ENCODE results near the gene GRHL1. TPM values are rescaled to one million over a fixed set of nuclear protein-coding genes. Genes with fewer than 3 reads are reported as not detected.
A peak's percentile ranks its signal among the peaks of the same experiment; 100 is the strongest.

The GRHL1 gene
- polyA plus RNA-seq, 3 donors from 2014 or later, result 0.52 to 1.9 (median 0.73) TPM

GRCh38 chr2:9983401-9984216 lies 32.1 kb downstream of the GRHL1 start:
- Mint-ChIP-seq H3K9me3 (no peaks in the 10 kb centered on the region), H3K36me3 (no peaks in the 10 kb centered on the region), H3K4me1 (peaks cover 4 to 16% of the 10 kb centered on the region in 2 donors), H3K4me3 (no peak overlapping the region), H3K27me3 (ENCODE audit: low read depth in 3 of 3) (peaks cover 0 to 3% (median 2%) of the 10 kb centered on the region in 3 donors), H3K27ac (no peak overlapping the region)
- peak in 1 of 3 donors; percentile 10 for DNase-seq

- no peak overlapping the region for H3K4me3 Mint-ChIP-seq
- H3K27ac Mint-ChIP-seq, result no peak overlapping the region
- peak; percentile 47 to 60 (median 60) for DNase-seq
- no peaks in the 10 kb centered on the region for H3K9me3 Mint-ChIP-seq
- no peaks in the 10 kb centered on the region for H3K36me3 Mint-ChIP-seq
- peaks cover 4 to 16% of the 10 kb centered on the region in 2 donors for H3K4me1 Mint-ChIP-seq
- H3K27me3 Mint-ChIP-seq (ENCODE audit: low read depth in 3 of 3), result peaks cover 0 to 3% (median 2%) of the 10 kb centered on the region in 3 donors
These were observed 32.8 kb downstream of the GRHL1 start for GRCh38 chr2:9984217-9984739.

- Mint-ChIP-seq H3K27ac (no peak overlapping the region), H3K4me3 (no peak overlapping the region), H3K4me1 (peaks cover 3 to 14% of the 10 kb centered on the region in 2 donors)
These were observed 33.5 kb downstream of the GRHL1 start for GRCh38 chr2:9984871-9985480.

GRCh38 chr2:9985531-9986328 lies 34.2 kb downstream of the GRHL1 start:
- DNase-seq, result no peak
- no peak overlapping the region for H3K4me3 Mint-ChIP-seq
- peaks cover 1 to 6% of the 10 kb centered on the region in 2 donors for H3K4me1 Mint-ChIP-seq
- no peak overlapping the region for H3K27ac Mint-ChIP-seq
- H3K9me3 Mint-ChIP-seq, result no peaks in the 10 kb centered on the region
- no peaks in the 10 kb centered on the region for H3K36me3 Mint-ChIP-seq
- H3K27me3 Mint-ChIP-seq (ENCODE audit: low read depth in 3 of 3), result peaks cover 0 to 2% (median 0%) of the 10 kb centered on the region in 3 donors

More at GRCh38 chr2:9984871-9985480, 33.5 kb downstream of the GRHL1 start:
- H3K36me3 Mint-ChIP-seq, result no peaks in the 10 kb centered on the region
- no peak for DNase-seq
- no peaks in the 10 kb centered on the region for H3K9me3 Mint-ChIP-seq
- H3K27me3 Mint-ChIP-seq (ENCODE audit: low read depth in 3 of 3), result peaks cover 0 to 3% (median 2%) of the 10 kb centered on the region in 3 donors

GRCh38 chr2:9988320-9988719 lies 36.8 kb downstream of the GRHL1 start:
- no peak overlapping the region for H3K4me3 Mint-ChIP-seq
- H3K36me3 Mint-ChIP-seq, result no peaks in the 10 kb centered on the region
- no peak for DNase-seq
- H3K9me3 Mint-ChIP-seq, result no peaks in the 10 kb centered on the region
- peaks cover 1 to 6% of the 10 kb centered on the region in 2 donors for H3K4me1 Mint-ChIP-seq
- no peaks in the 10 kb centered on the region for H3K27me3 Mint-ChIP-seq (ENCODE audit: low read depth in 3 of 3)
- H3K27ac Mint-ChIP-seq, result no peak overlapping the region

GRCh38 chr2:9990736-9991135 lies 39.2 kb downstream of the GRHL1 start:
- Mint-ChIP-seq H3K36me3 (no peaks in the 10 kb centered on the region), H3K27me3 (ENCODE audit: low read depth in 3 of 3) (no peaks in the 10 kb centered on the region), H3K4me1 (no peaks in the 10 kb centered on the region), H3K4me3 (no peak overlapping the region), H3K9me3 (no peaks in the 10 kb centered on the region), H3K27ac (no peak overlapping the region)
- no peak for DNase-seq

- H3K9me3 Mint-ChIP-seq, result no peaks in the 10 kb centered on the region
- no peak overlapping the region for H3K4me3 Mint-ChIP-seq
- no peak for DNase-seq
- H3K27me3 Mint-ChIP-seq (ENCODE audit: low read depth in 3 of 3), result no peaks in the 10 kb centered on the region
- H3K36me3 Mint-ChIP-seq, result no peaks in the 10 kb centered on the region
- no peak overlapping the region for H3K27ac Mint-ChIP-seq
- no peaks in the 10 kb centered on the region for H3K4me1 Mint-ChIP-seq
These were observed 39.7 kb downstream of the GRHL1 start for GRCh38 chr2:9991221-9991620.

- no peaks in the 10 kb centered on the region for H3K9me3 Mint-ChIP-seq
- no peaks in the 10 kb centered on the region for H3K4me1 Mint-ChIP-seq
- no peak overlapping the region for H3K4me3 Mint-ChIP-seq
- no peaks in the 10 kb centered on the region for H3K36me3 Mint-ChIP-seq
- no peak for DNase-seq
- H3K27me3 Mint-ChIP-seq (ENCODE audit: low read depth in 3 of 3), result no peaks in the 10 kb centered on the region
- no peak overlapping the region for H3K27ac Mint-ChIP-seq
These were observed 40.4 kb downstream of the GRHL1 start for GRCh38 chr2:9991829-9992273.

- H3K36me3 Mint-ChIP-seq, result no peaks in the 10 kb centered on the region
- H3K27me3 Mint-ChIP-seq (ENCODE audit: low read depth in 3 of 3), result no peaks in the 10 kb centered on the region
- DNase-seq, result no peak
- H3K27ac Mint-ChIP-seq, result no peak overlapping the region
- H3K9me3 Mint-ChIP-seq, result no peaks in the 10 kb centered on the region
- H3K4me3 Mint-ChIP-seq, result no peak overlapping the region
- no peaks in the 10 kb centered on the region for H3K4me1 Mint-ChIP-seq
These were observed 41.1 kb downstream of the GRHL1 start for GRCh38 chr2:9992427-9993187.

GRCh38 chr2:9993488-9994165 lies 42.1 kb downstream of the GRHL1 start:
- H3K4me3 Mint-ChIP-seq, result no peak overlapping the region

GRCh38 chr2:9994462-9994861 lies 43.0 kb downstream of the GRHL1 start:
- Mint-ChIP-seq H3K4me3 (no peak overlapping the region), H3K27ac (no peak overlapping the region), H3K36me3 (no peaks in the 10 kb centered on the region), H3K27me3 (ENCODE audit: low read depth in 3 of 3) (peaks cover 0 to 3% (median 0%) of the 10 kb centered on the region in 3 donors), H3K9me3 (no peaks in the 10 kb centered on the region), H3K4me1 (no peaks in the 10 kb centered on the region)
- DNase-seq, result no peak

More at GRCh38 chr2:9993488-9994165, 42.1 kb downstream of the GRHL1 start:
- no peaks in the 10 kb centered on the region for H3K4me1 Mint-ChIP-seq
- H3K9me3 Mint-ChIP-seq, result no peaks in the 10 kb centered on the region
- H3K36me3 Mint-ChIP-seq, result no peaks in the 10 kb centered on the region
- DNase-seq, result no peak
- H3K27me3 Mint-ChIP-seq (ENCODE audit: low read depth in 3 of 3), result peaks cover 0 to 3% (median 0%) of the 10 kb centered on the region in 3 donors
- peak overlapping the region in 1 of 6 donors; percentile 11 for H3K27ac Mint-ChIP-seq

- Mint-ChIP-seq H3K9me3 (no peaks in the 10 kb centered on the region), H3K36me3 (no peaks in the 10 kb centered on the region), H3K27me3 (ENCODE audit: low read depth in 3 of 3) (peaks cover 0 to 3% (median 0%) of the 10 kb centered on the region in 3 donors), H3K4me3 (no peak overlapping the region), H3K27ac (no peak overlapping the region), H3K4me1 (no peaks in the 10 kb centered on the region)
- DNase-seq, result no peak
These were observed 43.6 kb downstream of the GRHL1 start for GRCh38 chr2:9995059-9995458.

GRCh38 chr2:9996321-9996720 lies 44.8 kb downstream of the GRHL1 start:
- peak overlapping the region in 1 of 6 donors; percentile 64 for H3K27ac Mint-ChIP-seq
- H3K4me1 Mint-ChIP-seq, result no peaks in the 10 kb centered on the region
- H3K36me3 Mint-ChIP-seq, result no peaks in the 10 kb centered on the region
- DNase-seq, result no peak
- peaks cover 0 to 3% (median 0%) of the 10 kb centered on the region in 3 donors for H3K27me3 Mint-ChIP-seq (ENCODE audit: low read depth in 3 of 3)
- H3K4me3 Mint-ChIP-seq, result no peak overlapping the region
- H3K9me3 Mint-ChIP-seq, result no peaks in the 10 kb centered on the region
